ENCODE data around the gene IRAK1.

Gene IRAK1

GRCh38 chrX:153969125-153969903 is 50.4 kb downstream of the IRAK1 start:
- TF ChIP-seq CTCF (IDR thresholded peaks at IDR 0.05; ENCODE audit: low read depth, low read length, missing control alignments), result no peak
- no peak for DNase-seq (ENCODE audit: extremely low read depth, low read depth)
- peak overlapping the region; percentile 73 for H3K4me3 ChIP-seq (replicated peaks; ENCODE audit: low read depth, low read length)

- TF ChIP-seq CTCF (IDR thresholded peaks at IDR 0.05; ENCODE audit: low read depth, low read length, missing control alignments), result no peak
- no peak for DNase-seq (ENCODE audit: extremely low read depth, low read depth)
- peak overlapping the region; percentile 73 for H3K4me3 ChIP-seq (replicated peaks; ENCODE audit: low read depth, low read length)
These were observed 51.0 kb downstream of the IRAK1 start for GRCh38 chrX:153968754-153969124.

GRCh38 chrX:153968255-153968654 is 51.4 kb downstream of the IRAK1 start:
- H3K4me3 ChIP-seq (replicated peaks; ENCODE audit: low read depth, low read length), result peak overlapping the region; percentile 73
- DNase-seq (ENCODE audit: extremely low read depth, low read depth), result no peak

GRCh38 chrX:153967536-153968224 is 52.0 kb downstream of the IRAK1 start:
- no peak for DNase-seq (ENCODE audit: extremely low read depth, low read depth)
- peak overlapping the region; percentile 73 for H3K4me3 ChIP-seq (replicated peaks; ENCODE audit: low read depth, low read length)
- no peak for TF ChIP-seq CTCF (IDR thresholded peaks at IDR 0.05; ENCODE audit: low read depth, low read length, missing control alignments)

More at GRCh38 chrX:153968255-153968654, 51.4 kb downstream of the IRAK1 start:
- TF ChIP-seq CTCF (IDR thresholded peaks at IDR 0.05; ENCODE audit: low read depth, low read length, missing control alignments), result no peak

GRCh38 chrX:153966841-153967535 is 52.7 kb downstream of the IRAK1 start:
- no peak for DNase-seq (ENCODE audit: extremely low read depth, low read depth)
- TF ChIP-seq CTCF (IDR thresholded peaks at IDR 0.05; ENCODE audit: low read depth, low read length, missing control alignments), result no peak
- 0 out of 2 replicates have a peak overlapping the region, but pooled peaks have one; percentile 73 for H3K4me3 ChIP-seq (replicated peaks; ENCODE audit: low read depth, low read length)

- no peak for TF ChIP-seq CTCF (IDR thresholded peaks at IDR 0.05; ENCODE audit: low read depth, low read length, missing control alignments)
- H3K4me3 ChIP-seq (replicated peaks; ENCODE audit: low read depth, low read length), result no peak overlapping the region
- no peak for DNase-seq (ENCODE audit: extremely low read depth, low read depth)
These were observed 53.4 kb downstream of the IRAK1 start for GRCh38 chrX:153966283-153966688.

Data from HFF-Myc (cell line).